HepG2 (cell line): ENCODE data around the gene CAPZA1. TPM values are rescaled to one million over a fixed set of nuclear protein-coding genes. Genes with fewer than 3 reads are reported as not detected.

Source experiments
- ASH2L ChIP-seq: fragments of 300-600, 200-600 bp; sonication (generic); IDR thresholded peaks from 2 replicates; pipeline ENCODE4 v1.7.0; 2017; ENCODE audit warnings: low read depth, mild to moderate bottlenecking, moderate library complexity, mixed read lengths, low read length; ENCODE audit not compliant: insufficient read length
- BCL6 ChIP-seq: IDR thresholded peaks from 2 replicates; pipeline ENCODE4 v1.6.1; 2016; ENCODE audit warnings: missing genetic modification reagents, missing compliant biosample characterization
- CTCF ChIP-seq: sonication (generic); formaldehyde crosslinking; IDR thresholded peaks from 2 replicates; pipeline ENCODE4 v1.5.0; 2020; ENCODE audit warnings: mild to moderate bottlenecking, missing genetic modification reagents, moderate library complexity
- DBP ChIP-seq: sonication (generic); formaldehyde crosslinking; IDR thresholded peaks from 2 replicates; pipeline ENCODE4 v1.4.0; 2020; ENCODE audit warnings: missing genetic modification reagents; ENCODE audit errors: not compliant biosample characterization
- ELF1 ChIP-seq: sonication (generic); formaldehyde crosslinking; IDR thresholded peaks from 2 replicates; pipeline ENCODE4 v1.4.0; 2020; ENCODE audit warnings: missing genetic modification reagents
- HMGA1 ChIP-seq: sonication (generic); formaldehyde crosslinking; conservative IDR thresholded peaks from 2 replicates; pipeline ENCODE4 v1.4.0; 2020; ENCODE audit warnings: missing genetic modification reagents
- MTF2 ChIP-seq: sonication (generic); formaldehyde crosslinking; IDR thresholded peaks from 2 replicates; pipeline ENCODE4 v1.5.0; 2020; ENCODE audit warnings: missing genetic modification reagents, borderline replicate concordance
- NR2F2 ChIP-seq: IDR thresholded peaks from 2 replicates; pipeline ENCODE4 v1.6.1; 2012; ENCODE audit warnings: low read depth, inconsistent platforms, borderline replicate concordance
- POLR2G ChIP-seq: fragments of 200-400 bp; formaldehyde crosslinking; IDR thresholded peaks from 2 replicates; pipeline ENCODE4 v1.6.1; 2018; ENCODE audit warnings: mild to moderate bottlenecking, low read depth, low read length, moderate library complexity
- PRDM10 ChIP-seq: sonication (generic); formaldehyde crosslinking; IDR thresholded peaks from 2 replicates; pipeline ENCODE4 v1.4.0; 2020; ENCODE audit warnings: low read depth, missing genetic modification reagents
- SETDB1 ChIP-seq: sonication (generic); formaldehyde crosslinking; IDR thresholded peaks from 2 replicates; pipeline ENCODE4 v1.5.1; 2020; ENCODE audit warnings: missing genetic modification reagents, mild to moderate bottlenecking, borderline replicate concordance
- TEAD3 ChIP-seq: optimal IDR thresholded peaks from 2 replicates; pipeline ENCODE3; 2016; ENCODE audit warnings: borderline replicate concordance
- ZHX2 ChIP-seq, 2 experiments: sonication (generic) in 1 of 2; formaldehyde crosslinking in 1 of 2; IDR thresholded peaks; 2 replicates each; pipeline versions ENCODE4 v1.6.1 to v1.9.0; 2014 to 2022; ENCODE audit warnings: antibody characterized with exemption in 1 of 2, borderline replicate concordance in 1 of 2, inconsistent platforms in 1 of 2, low read depth in 1 of 2, missing genetic modification reagents in 1 of 2
- ZNF337 ChIP-seq: sonication (generic); formaldehyde crosslinking; IDR thresholded peaks from 2 replicates; pipeline ENCODE4 v1.5.1; 2020; ENCODE audit warnings: missing genetic modification reagents, low read depth, mild to moderate bottlenecking, borderline replicate concordance
- ZNF567 ChIP-seq: sonication (generic); formaldehyde crosslinking; IDR thresholded peaks from 2 replicates; pipeline ENCODE4 v1.8.1; 2023; ENCODE audit warnings: mild to moderate bottlenecking, missing genetic modification reagents, borderline replicate concordance
- ZSCAN30 ChIP-seq: sonication (generic); formaldehyde crosslinking; IDR thresholded peaks from 2 replicates; pipeline ENCODE4 v1.5.0; 2020; ENCODE audit warnings: mild to moderate bottlenecking, missing genetic modification reagents
- polyA plus RNA-seq, 8 experiments: library from polyadenylated mRNA; depleted of rRNA in 3 of 8; stranded (reverse) in 7 of 8; unstranded in 1 of 8; fragments of >200 nt; fragmentation: Illumina TruSeq in 4 of 8; extraction: Trizol in 4 of 8; gene quantifications; 2 replicates each; pipeline versions ENCODE4 v1.2.1 to v1.2.3, GENCODE V29; 2011 to 2016; ENCODE audit warnings: low read depth in 4 of 8, missing spikeins in 1 of 8, mixed read lengths in 1 of 8; ENCODE audit not compliant: insufficient read depth in 1 of 8
- total RNA-seq, 5 experiments: library from RNA; depleted of rRNA; stranded (reverse); fragments of >200 nt; fragmentation: Illumina TruSeq; extraction: Trizol; gene quantifications; 2 replicates each; pipeline ENCODE4 v1.2.3, GENCODE V29; 2016; ENCODE audit warnings: low read depth in 1 of 5

The CAPZA1 gene
- total and polyA plus RNA-seq, 2 of the 13 experiments (the other 11 are each of a cell fraction or from before 2014, with no cell fraction given) = 67.0 to 117 TPM

- TF ChIP-seq ASH2L = peak; percentile 66
- no peak for TF ChIP-seq NR2F2
- no peak for TF ChIP-seq BCL6 (CRISPR knock-in tag)
- no peak for TF ChIP-seq TEAD3
- TF ChIP-seq ZHX2 (IDR thresholded peaks at IDR 0.05; ENCODE audit: low read depth) = no peak
- no peak; the same call in 1 of the 2 replicates for TF ChIP-seq ZHX2 (CRISPR knock-in tag; IDR thresholded peaks at IDR 0.05; ENCODE audit: borderline replicate concordance)
- TF ChIP-seq CTCF (CRISPR knock-in tag) = peak; percentile 30
- no peak for TF ChIP-seq PRDM10 (CRISPR knock-in tag)
- no peak for TF ChIP-seq SETDB1 (CRISPR knock-in tag)
- TF ChIP-seq ZNF567 (CRISPR knock-in tag) = no peak
- TF ChIP-seq ZSCAN30 (CRISPR knock-in tag) = no peak
- no peak for TF ChIP-seq HMGA1 (CRISPR knock-in tag)
- TF ChIP-seq DBP (CRISPR knock-in tag) = no peak
- TF ChIP-seq ZNF337 (CRISPR knock-in tag) = 0 out of 2 replicates have a peak, but pooled peaks have one; percentile 18
- no peak for TF ChIP-seq MTF2 (CRISPR knock-in tag)
- TF ChIP-seq POLR2G = 0 out of 2 replicates have a peak, but pooled peaks have one; percentile 4
- no peak for TF ChIP-seq ELF1 (CRISPR knock-in tag)
Observed at GRCh38 chr1:112674986-112675727, 55.5 kb downstream of the CAPZA1 start (continued).
